Testis (tissue), 3 donors: ENCODE measurements around the gene EXOC3L4. TPM values are rescaled to one million over a fixed set of nuclear protein-coding genes. Genes with fewer than 3 reads are reported as not detected.

Experiments
- DNase-seq: peaks from one replicate; pipeline ENCODE4 v3.0.0-alpha.2; 2019
- H3K27ac ChIP-seq, 2 donors: fragments of 200-600 bp; sonication (generic); one replicate each; pipeline ENCODE4 v1.5.1; 2019
- H3K27me3 ChIP-seq: fragments of 200-600 bp; sonication (generic); one replicate; pipeline ENCODE4 v1.5.1; 2019
- H3K36me3 ChIP-seq: fragments of 200-600 bp; sonication (generic); one replicate; pipeline ENCODE4 v1.5.1; 2017; ENCODE audit warnings: low read depth; ENCODE audit errors: missing control alignments
- H3K4me1 ChIP-seq: fragments of 200-600 bp; sonication (generic); one replicate; pipeline ENCODE4 v1.5.1; 2019
- H3K4me3 ChIP-seq, 2 donors: fragments of 200-600 bp; sonication (generic); one replicate each; pipeline ENCODE4 v1.5.1; 2017 to 2019
- H3K9me3 ChIP-seq: fragments of 200-600 bp; sonication (generic); one replicate; pipeline ENCODE4 v1.5.1; 2017
- CTCF ChIP-seq, 3 experiments: fragments of 450-650 bp in 2 of 3; fragments of 200-600 bp in 1 of 3; sonication (generic) in 1 of 3; IDR thresholded peaks; one replicate each; pipeline ENCODE4 v1.5.1; 2016 to 2019; ENCODE audit warnings: antibody characterized with exemption in 3 of 3, mild to moderate bottlenecking in 2 of 3, moderate library complexity in 1 of 3
- POLR2A ChIP-seq: fragments of 450-650 bp; IDR thresholded peaks from one replicate; pipeline ENCODE4 v1.6.1; 2017; ENCODE audit warnings: antibody characterized with exemption, mild to moderate bottlenecking, moderate library complexity
- WGBS, 2 donors: methylation state at CpG; one replicate each; pipeline ENCODE4 v1.1.5; 2018; 5-methylcytosine and 5-hydroxymethylcytosine counted together
- intact Hi-C: fragments of 100-400 bp; cut with DNase I; formaldehyde crosslinking; loops from one replicate; pipeline ENCODE4 v1.15.1; 2023; ENCODE audit warnings: low total_unique reads
- polyA plus RNA-seq: library from polyadenylated mRNA; stranded (reverse); fragments of 350-450 nt; fragmentation: Illumina TruSeq; extraction: RNeasy Lipid Tissue Mini Kit (QIAGEN cat#74804); gene quantifications from one replicate; pipeline ENCODE4 v1.2.3, GENCODE V29; 2014; ENCODE audit warnings: low read depth, low replicate concordance; ENCODE audit not compliant: insufficient read depth
- total RNA-seq, 2 donors: library from RNA; depleted of rRNA; stranded (reverse); fragments of >200 nt; gene quantifications; one replicate each; pipeline ENCODE4 v1.2.3, GENCODE V29; 2016

The EXOC3L4 gene
- total and polyA plus RNA-seq, 3 donors from 2014 or later: 1.0 to 2.4 (median 2.4) TPM

DNA sequence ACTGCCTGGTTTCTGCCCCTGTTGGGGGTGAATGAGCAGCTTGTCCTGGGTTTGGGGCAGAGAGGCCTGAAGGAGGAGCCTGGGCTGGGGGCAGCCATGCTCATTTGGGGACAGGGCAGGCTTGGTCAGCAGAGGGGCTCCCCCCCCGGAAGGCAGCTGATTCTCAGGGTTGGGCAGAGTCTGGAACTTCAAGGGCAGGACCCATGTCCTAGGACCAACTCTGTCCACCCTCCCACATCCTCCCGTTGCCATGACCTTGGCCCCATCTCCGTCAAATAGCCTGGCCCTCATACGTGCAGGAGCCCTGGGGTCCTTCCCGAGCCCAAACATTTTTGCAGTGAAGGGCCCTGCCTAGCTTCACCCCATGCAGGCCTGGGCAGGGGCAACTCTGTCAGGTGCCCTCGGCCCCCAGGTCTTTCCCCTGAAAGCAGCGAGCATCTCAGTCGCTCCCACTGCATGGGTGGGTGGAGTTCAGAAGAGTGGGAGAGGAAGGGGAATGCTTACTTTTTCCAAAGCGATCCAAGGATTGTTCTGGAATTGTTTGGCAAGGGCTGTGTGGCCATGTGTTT is 61.4 kb downstream of the EXOC3L4 start:
- H3K27ac ChIP-seq: peak overlapping the region; percentile 11 to 35
- intact Hi-C loops: no loop called here
- H3K36me3 ChIP-seq: no peaks in the 10 kb centered on the region
- no peak for TF ChIP-seq POLR2A
- no peak for TF ChIP-seq CTCF (IDR thresholded peaks at IDR 0.05)
- H3K9me3 ChIP-seq: no peaks in the 10 kb centered on the region
- H3K27me3 ChIP-seq: no peaks in the 10 kb centered on the region
- H3K4me1 ChIP-seq: peaks cover 11% of the 10 kb centered on the region
- no peak overlapping the region for H3K4me3 ChIP-seq
- no peak for DNase-seq
- 52 to 53% methylated on average over 8 to 9 of the region's 9 CpGs for whole genome bisulfite sequencing, 2 donors

- TF ChIP-seq POLR2A (no peak), CTCF (IDR thresholded peaks at IDR 0.05) (no peak)
- H3K27ac ChIP-seq: peak overlapping the region in 1 of 2 donors; percentile 35
- 79 to 87% methylated on average over 21 of the region's 21 CpGs for WGBS, 2 donors
Measured at GRCh38 chr14:103156651-103157378, 62.3 kb downstream of the EXOC3L4 start.

GRCh38 chr14:103157969-103158368 is 63.4 kb downstream of the EXOC3L4 start:
- Histone ChIP-seq H3K9me3 (no peaks in the 10 kb centered on the region), H3K4me1 (peaks cover 11% of the 10 kb centered on the region), H3K36me3 (no peaks in the 10 kb centered on the region), H3K4me3 (no peak overlapping the region), H3K27ac (no peak overlapping the region), H3K27me3 (no peaks in the 10 kb centered on the region)
- no peak for TF ChIP-seq CTCF (IDR thresholded peaks at IDR 0.05)
- no peak for TF ChIP-seq POLR2A
- 93 to 94% methylated on average over 10 to 19 of the region's 19 CpGs for WGBS, 2 donors
- no peak for DNase-seq
- intact Hi-C loops: no loop called here

More at GRCh38 chr14:103156651-103157378, 62.3 kb downstream of the EXOC3L4 start:
- Histone ChIP-seq H3K4me3 (no peak overlapping the region), H3K9me3 (no peaks in the 10 kb centered on the region), H3K27me3 (no peaks in the 10 kb centered on the region), H3K4me1 (peaks cover 11% of the 10 kb centered on the region), H3K36me3 (no peaks in the 10 kb centered on the region)
- intact Hi-C loops: no loop called here
- DNase-seq: no peak

GRCh38 chr14:103158688-103159087 is 64.2 kb downstream of the EXOC3L4 start:
- Histone ChIP-seq H3K27me3 (no peaks in the 10 kb centered on the region), H3K9me3 (no peaks in the 10 kb centered on the region), H3K27ac (no peak overlapping the region), H3K4me1 (peaks cover 11% of the 10 kb centered on the region), H3K4me3 (no peak overlapping the region), H3K36me3 (no peaks in the 10 kb centered on the region)
- DNase-seq: no peak
- intact Hi-C loops: no loop called here
- 71 to 77% methylated on average over 1 of the region's 1 CpG for WGBS, 2 donors
- TF ChIP-seq POLR2A (no peak), CTCF (IDR thresholded peaks at IDR 0.05) (no peak)

Other genes with a start within 250 kb of the EXOC3L4 start
- gene AMN, start 172.1 kb upstream of the EXOC3L4 start, total RNA-seq: 1 to 10 TPM; 3.0 to 4.6 TPM
- 3.0 TPM for gene AMN, start 172.1 kb upstream of the EXOC3L4 start, polyA plus RNA-seq
- gene CDC42BPB, start 37.2 kb upstream of the EXOC3L4 start, total RNA-seq: 100 to 1,000 TPM; 201 to 216 TPM
- 90.3 TPM for gene CDC42BPB, start 37.2 kb upstream of the EXOC3L4 start, polyA plus RNA-seq
- 1 to 10 TPM; 1.9 to 5.6 TPM for gene LBHD2, start 10.5 kb upstream of the EXOC3L4 start, total RNA-seq
- 3.9 TPM for gene LBHD2, start 10.5 kb upstream of the EXOC3L4 start, polyA plus RNA-seq
- gene TNFAIP2, start 28.7 kb downstream of the EXOC3L4 start, total RNA-seq: 10 to 100 TPM; 44.9 to 51.8 TPM
- gene TNFAIP2, start 28.7 kb downstream of the EXOC3L4 start, polyA plus RNA-seq: 92.8 TPM
- 100 to 1,000 TPM; 308 to 309 TPM for gene EIF5, start 239.5 kb downstream of the EXOC3L4 start, total RNA-seq
- gene EIF5, start 239.5 kb downstream of the EXOC3L4 start, polyA plus RNA-seq: 366 TPM